ENCODE results near the gene NKAIN2.
A peak's percentile ranks its signal among the peaks of the same experiment; 100 is the strongest.

NKAIN2 gene

DNA sequence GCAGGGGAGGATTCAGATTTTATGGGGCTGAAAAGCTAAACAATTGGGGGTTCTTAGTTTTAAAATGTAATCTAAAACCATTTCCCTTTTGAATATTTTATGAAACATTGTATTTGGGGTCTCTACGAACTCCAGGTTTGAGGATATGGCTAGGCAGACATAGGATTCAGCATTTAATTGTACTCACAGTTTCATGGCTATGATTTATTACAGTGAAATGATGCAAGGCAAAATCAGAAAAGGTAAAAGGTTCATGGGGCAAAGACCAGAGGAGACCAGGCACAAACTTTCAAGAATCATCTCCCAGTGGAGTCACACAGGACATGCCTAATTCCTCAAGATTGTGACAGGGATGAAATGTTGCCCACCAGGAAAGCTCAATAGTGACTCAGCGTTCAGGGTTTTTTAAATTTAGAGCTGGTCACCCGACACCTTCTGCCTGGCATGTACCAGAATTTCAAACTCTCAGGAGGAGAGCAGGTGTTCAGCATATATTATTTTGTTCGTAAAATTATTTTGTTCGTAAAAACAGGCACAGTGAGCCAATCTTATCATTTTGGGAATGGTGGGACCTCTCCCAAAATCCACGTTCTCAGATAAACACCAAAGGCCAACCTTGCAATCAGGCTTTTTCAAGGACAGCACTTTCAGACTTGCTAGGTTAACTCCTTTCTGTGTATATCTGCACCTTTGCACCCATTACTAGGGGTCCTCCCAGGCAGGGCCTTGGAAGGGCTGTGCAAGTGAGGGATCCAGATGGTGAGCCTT, 270.3 kb downstream of the NKAIN2 start:
- H3K4me3 ChIP-seq (ENCODE audit: control insufficient read depth, low read depth, low read length) = no peak overlapping the region
- no peak for DNase-seq (ENCODE audit: low read depth)
- TF ChIP-seq CTCF (conservative IDR thresholded peaks at IDR 0.05; ENCODE audit: control insufficient read depth, insufficient read depth, low read depth, low read length) = no peak

DNA sequence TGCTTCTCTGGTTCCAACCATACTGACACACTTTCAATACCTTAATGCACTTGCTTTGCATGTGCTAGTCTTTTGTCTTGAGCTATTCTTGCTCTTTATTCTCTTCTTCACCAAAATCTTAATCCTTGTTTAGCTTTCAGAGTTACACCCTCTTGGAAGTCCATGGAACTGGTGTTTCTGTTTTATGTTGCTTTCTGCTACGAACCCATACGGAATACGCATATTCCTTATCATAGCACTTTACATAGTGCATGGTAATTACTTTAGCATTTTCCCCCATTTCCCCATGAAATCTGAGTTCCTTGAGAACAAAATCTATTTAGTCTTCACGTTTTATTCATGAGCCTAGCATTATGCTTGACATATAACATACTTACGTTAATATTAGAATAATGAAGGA, 270.9 kb downstream of the NKAIN2 start:
- no peak for TF ChIP-seq CTCF (conservative IDR thresholded peaks at IDR 0.05; ENCODE audit: control insufficient read depth, insufficient read depth, low read depth, low read length)
- no peak overlapping the region for H3K4me3 ChIP-seq (ENCODE audit: control insufficient read depth, low read depth, low read length)

DNA sequence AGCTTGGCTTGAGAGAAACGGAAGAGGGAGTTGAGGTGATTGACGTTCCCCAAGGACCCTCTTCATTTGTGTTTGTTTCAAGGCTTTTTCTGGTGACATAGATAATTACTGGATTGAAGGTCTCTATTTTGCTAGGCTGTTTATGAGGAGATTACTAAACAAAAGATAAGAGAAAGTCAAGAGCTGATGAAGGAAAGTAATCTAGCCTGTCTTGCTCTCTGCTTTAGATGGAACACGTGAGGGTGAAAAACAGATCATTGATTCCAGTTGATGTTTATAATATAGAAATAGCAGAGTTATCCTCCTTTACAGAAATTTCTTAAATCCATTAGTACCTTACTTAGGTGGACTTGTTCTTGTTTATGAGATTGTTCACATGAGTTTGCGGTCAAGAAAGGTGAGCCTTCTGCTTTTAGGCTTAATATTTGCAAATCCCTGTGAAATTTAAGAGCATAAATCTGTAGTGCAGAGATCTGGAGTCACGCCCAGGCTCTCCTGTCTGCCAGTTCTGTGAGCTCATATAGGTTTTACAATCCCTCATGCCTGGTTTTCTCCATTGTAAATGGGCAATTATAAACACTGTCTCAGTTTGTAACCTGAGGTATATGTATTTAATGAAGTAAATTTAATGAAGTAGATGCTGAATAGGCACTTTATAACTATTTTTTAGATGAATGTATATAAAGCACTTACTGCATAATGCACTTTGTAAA, 272.8 kb downstream of the NKAIN2 start:
- no peak overlapping the region for H3K4me3 ChIP-seq (ENCODE audit: control insufficient read depth, low read depth, low read length)
- no peak for TF ChIP-seq CTCF (conservative IDR thresholded peaks at IDR 0.05; ENCODE audit: control insufficient read depth, insufficient read depth, low read depth, low read length)
- DNase-seq (ENCODE audit: low read depth) = peak; percentile 6

More for the DNA sequence above, 270.9 kb downstream of the NKAIN2 start:
- DNase-seq (ENCODE audit: low read depth) = no peak

DNA sequence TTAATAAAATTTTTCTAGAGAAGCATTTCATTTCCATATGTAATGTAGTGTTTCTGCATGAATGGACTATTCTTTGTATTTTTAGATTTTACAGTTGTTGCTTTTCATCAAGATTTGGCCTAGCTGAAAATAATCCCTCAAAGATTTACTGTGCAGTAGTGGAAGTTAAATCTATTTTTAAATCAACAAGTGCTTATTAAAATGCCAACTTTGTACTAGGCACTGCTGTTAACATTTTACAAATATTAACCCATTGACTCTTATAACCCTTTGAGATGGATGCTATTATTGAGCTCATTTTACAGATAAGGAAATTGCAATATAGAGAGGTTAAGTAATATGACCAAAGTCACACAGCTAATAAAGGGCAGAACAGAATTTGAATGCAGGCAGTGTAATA, 274.5 kb downstream of the NKAIN2 start:
- no peak for DNase-seq (ENCODE audit: low read depth)

GRCh38 chr6:124080483-124080882, 276.8 kb downstream of the NKAIN2 start:
- H3K4me3 ChIP-seq (ENCODE audit: control insufficient read depth, low read depth, low read length) = no peak overlapping the region
- no peak for TF ChIP-seq CTCF (conservative IDR thresholded peaks at IDR 0.05; ENCODE audit: control insufficient read depth, insufficient read depth, low read depth, low read length)
- DNase-seq (ENCODE audit: low read depth) = no peak

More for the DNA sequence above, 274.5 kb downstream of the NKAIN2 start:
- no peak overlapping the region for H3K4me3 ChIP-seq (ENCODE audit: control insufficient read depth, low read depth, low read length)
- no peak for TF ChIP-seq CTCF (conservative IDR thresholded peaks at IDR 0.05; ENCODE audit: control insufficient read depth, insufficient read depth, low read depth, low read length)

GRCh38 chr6:124090491-124090890, 286.8 kb downstream of the NKAIN2 start:
- DNase-seq (ENCODE audit: low read depth) = no peak
- H3K4me3 ChIP-seq (ENCODE audit: control insufficient read depth, low read depth, low read length) = no peak overlapping the region
- no peak for TF ChIP-seq CTCF (conservative IDR thresholded peaks at IDR 0.05; ENCODE audit: control insufficient read depth, insufficient read depth, low read depth, low read length)

Data from fibroblast of mammary gland (primary cell).